IPS-NIHi7 (cell line): ENCODE results near the gene TAF1B.
"Not testable (repeated sequence)": the region's sequence is repeated elsewhere in the genome, so short reads cannot be mapped to it uniquely, and the experiment has no call there.

ENCODE experiments used
- DNase-seq: peaks from one replicate; pipeline ENCODE4 v3.0.0; 2012; ENCODE audit warnings: mixed read lengths; ENCODE audit errors: extremely low spot score

TAF1B gene

DNA sequence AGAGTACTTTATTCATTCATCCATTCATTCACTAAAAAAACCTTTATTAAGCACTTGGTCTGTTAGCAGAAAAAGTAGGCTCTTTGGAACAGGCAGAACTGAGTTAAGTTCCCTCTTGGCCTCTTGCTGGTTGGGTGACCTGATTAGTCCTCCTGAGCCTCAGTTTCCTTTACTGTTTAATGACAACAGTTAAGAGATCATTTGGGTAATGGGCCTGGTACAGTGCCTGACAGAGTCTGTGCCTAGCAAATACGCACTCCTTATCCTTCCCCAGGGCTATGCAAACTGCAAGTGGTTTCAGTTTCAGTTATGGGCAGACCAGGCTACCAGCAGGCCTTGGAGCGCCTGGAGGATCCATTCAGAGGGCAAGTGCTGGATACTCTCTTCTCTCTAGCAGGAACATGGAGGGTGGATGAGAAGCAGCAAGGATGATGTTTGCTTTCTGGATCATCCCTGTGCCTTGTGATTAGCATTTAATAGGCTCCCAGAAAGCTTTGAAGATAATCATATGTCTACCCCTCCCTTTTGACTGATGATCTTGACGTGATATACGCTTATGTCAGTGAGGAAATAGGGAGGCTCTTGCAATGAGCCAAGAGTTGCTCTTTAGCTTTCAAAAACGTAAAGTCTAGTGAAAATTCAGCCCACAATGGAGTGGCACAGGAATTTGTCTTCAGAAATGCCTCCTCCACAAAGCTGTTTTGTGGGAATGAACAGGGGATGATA lies 12.4 kb upstream of the TAF1B start:
- no peak for DNase-seq

DNA sequence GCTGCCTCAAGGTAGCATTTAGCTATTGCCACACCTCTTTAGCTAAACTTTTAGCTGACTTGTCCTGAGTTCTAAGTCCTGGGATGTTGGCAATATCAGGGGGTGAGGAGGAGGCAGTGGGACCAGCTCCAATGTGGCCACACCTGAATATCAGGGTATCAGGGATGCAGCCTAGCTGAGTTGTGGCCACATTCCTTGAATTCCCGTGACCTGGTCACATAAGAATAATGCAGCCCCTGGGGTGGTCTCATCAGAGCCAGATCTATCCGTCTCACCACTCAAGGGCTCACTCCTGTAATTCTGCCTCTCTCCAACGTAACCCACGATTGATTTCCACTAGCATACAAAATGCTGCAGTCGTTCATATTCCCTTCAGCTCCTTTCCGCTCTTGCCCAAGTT lies 11.6 kb upstream of the TAF1B start:
- DNase-seq, result no peak

DNA sequence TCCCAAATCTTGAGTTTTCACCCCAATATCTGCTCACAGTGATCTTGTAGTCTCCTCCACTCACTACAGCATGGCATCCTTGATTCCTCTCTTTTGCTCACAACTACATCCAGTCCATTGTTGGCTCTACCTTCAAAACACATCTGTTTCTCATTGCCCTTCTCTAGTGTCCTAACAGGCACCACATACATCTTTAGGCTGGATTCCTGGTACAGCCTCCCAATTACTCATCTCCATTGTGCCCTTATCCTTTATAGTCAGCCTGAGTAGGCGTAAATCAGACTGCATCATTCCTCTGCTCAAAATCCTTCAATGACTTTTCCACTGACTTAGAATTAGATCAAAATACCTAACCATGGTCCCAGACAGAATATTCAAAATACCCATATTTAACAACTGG lies 10.7 kb upstream of the TAF1B start:
- DNase-seq, result no peak

DNA sequence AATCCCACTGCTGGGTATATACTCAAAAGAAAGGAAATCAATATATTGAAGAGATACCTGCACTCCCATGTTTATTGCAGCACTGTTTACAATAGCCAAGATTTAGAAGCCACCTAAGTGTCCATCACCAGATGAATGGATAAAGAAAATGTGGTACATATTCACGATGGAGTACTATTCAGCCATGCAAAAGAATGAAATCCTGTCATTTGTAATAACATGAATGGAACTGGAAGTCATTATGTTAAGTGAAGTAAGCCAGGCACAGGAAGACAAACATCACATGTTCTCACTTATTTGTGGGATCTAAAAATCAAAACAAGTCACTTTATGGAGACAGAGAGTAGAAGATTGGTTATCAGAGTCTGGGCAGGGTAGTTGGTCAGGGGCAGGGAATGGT lies 8.2 kb upstream of the TAF1B start:
- not testable (repeated sequence) for DNase-seq

DNA sequence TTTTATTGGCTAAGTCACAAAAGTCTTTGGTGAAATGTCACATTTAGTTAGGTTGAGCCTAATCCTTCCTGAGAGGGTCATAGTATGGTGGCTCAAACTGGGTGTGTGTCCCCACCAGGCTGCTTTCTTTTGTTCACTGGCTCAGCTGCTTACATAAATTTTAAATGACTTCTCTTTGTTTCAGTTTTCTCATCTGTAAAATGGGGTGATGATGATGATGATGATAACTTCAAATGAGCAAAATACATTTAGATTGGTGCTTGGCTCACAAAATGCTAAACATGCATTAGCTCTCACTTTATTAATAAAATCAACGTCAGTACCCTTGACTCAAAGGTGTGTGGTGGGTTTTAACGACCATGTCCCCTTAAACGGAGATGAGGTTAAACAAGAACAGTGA lies 7.2 kb upstream of the TAF1B start:
- no peak for DNase-seq

DNA sequence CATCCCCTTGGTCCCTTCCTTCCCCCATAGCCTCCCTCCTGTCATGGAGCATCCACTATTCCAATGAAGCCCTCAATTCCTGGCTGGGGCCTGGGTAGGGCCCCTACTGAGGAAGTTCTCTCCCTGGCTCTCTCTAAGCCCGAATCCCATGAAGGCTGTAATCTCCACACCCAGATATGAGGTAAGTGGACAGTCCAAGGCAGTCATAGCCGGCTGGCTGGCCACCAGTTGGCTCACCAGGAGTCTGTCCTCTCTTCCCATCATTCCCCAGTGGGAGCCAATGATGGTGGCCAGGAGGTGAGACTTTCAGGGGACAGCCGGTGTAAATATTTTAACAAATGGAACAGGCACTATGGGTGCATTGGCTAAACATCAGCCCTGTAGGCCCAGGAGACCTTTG lies 6.8 kb upstream of the TAF1B start:
- DNase-seq, result no peak

DNA sequence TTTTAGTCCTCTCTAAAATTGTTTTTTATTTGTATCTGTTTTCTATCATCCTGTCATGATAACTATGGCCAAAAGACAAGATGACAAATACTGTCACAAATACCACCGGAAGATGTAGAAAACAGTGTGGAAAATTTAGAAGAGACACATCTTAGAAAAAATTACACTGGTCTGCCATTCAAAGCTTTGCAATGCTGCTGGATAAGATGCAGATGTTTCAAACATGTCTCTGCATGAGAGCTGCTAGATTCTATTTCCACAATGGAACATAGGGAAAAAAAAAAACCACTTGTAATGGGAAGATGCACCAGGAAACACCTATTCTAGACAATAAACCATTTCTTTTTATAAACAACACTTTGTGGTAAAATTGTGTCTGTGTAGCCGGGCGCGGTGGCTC lies 5.8 kb upstream of the TAF1B start:
- no peak for DNase-seq

DNA sequence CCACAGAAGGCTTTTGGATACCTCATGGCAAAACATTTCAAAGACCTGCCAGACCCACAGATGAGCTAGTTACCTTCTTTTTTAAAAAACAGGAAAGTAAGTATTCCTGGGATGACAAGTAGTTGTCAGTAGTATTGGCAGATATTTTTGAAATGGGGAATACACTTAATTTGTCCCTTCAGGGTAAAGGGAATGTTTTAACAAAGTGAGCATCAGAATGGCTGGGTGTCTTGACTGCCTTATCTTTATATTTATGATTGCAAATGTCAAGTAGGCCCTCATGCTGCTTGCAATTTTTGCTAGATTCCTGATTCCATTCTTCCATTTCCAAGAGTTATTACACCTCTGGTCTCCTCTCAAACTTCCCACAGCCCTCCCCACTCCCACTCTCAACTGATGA lies 4.9 kb upstream of the TAF1B start:
- no peak for DNase-seq

DNA sequence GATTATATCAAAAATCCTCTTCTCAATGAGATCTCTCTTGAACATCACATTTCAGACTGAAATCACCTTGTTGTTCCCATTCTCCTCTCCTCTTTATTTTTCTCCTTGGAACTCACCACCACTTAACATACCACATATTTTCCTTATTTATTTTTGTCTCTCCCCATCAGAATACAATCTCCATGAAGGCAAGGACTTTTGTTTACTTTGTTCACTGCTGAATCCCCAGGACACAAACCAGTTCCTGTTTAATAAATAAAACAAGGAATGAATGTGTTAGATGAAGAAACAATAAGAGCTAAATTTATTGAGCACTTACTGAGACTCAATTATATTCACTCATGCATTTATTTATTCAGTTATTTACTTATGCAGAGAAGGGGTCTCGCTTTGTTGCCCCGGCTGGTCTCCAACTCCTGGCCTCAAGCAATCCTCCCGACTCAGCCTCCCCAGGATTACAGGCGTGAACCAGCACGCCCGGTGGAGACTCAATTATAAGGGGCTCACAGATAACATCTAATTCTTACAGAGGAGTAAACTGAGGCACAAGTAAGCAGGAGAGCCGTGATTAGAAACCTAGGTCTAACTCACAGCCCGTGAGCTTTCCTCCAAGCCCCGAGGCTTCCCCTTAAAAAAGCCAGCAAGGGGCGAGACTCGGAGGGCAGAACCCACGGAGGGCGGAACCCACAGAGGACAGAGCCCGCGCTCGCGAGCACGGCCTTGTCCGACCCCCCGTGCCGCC lies 616 bp upstream of the TAF1B start:
- no peak for DNase-seq

DNA sequence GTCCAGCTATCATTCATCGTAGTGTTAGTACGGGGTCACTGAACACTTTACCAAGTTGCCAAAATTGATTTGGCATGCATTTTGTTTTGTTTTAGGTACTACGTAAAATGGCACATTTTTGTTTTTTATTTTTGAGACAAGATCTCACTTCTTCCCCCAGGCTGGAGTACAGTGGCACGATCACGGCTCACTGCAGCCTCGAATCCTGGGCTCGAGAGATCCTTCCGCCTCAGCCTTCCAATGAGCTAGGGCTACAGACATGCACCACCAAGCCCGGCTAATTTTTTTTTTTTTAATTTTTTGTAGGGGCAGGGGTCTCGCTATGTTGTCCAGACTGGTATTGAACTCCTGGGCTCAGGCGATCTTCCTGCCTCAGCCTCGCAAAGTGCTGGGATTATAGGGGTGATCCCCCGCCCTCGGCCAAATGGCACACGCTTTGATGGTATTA lies 786 bp downstream of the TAF1B start:
- no peak for DNase-seq

DNA sequence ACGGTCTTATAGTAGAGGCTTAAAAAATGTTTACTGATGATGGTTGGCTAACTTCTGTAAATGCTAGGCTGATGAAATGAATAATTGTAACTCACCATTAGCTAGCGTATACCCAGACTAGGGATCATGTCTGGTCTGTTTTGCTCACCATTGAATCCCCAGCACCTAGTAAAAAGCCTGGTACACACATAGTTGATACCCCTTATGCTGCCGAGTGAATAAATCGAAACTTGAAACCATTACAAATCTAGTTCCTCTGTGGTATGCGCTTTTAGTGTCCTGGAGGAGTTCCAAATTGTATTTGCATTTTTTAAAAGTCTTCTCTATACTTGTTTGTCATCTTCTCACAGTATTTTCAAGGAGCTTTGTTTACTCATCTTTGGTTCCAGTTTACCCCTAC lies 1.3 kb downstream of the TAF1B start:
- no peak for DNase-seq

DNA sequence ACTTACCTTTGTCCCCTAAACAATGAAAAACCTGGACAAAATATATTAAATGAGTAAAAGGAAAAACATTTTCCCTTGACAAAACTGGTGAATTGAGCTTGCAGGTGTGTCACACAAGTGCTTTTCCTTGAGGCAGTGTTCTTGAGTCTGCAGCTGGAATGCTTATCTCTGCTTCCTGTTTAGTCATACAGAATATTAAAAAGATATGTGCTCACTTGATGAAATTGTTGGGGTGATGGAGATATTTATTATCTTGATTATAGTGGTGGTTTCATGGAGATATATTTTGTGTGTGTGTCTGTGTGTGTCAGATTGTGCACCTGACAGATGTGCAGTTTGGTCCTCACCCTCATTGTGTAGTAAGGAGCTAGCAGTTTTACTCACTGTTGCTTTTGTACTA lies 3.3 kb downstream of the TAF1B start:
- no peak for DNase-seq

DNA sequence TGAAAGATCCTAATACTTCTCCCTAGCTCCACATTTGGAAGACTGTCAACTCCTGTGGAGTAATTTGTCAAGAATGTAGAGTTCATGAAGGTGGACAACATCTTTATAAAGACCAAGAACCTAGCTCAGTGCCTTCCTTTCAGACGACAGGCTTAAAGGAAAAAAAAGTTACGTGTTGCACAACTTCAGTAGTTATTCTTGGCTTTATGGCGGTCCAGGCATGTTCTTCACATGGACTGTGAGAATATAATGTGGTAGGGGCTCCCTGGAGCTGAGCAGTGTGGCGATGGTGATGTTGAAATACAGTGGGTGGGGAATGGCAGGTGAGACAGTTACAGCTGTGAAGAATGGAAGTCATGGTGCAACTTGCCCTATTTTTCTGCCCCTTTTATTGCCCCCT lies 3.9 kb downstream of the TAF1B start:
- DNase-seq, result no peak

DNA sequence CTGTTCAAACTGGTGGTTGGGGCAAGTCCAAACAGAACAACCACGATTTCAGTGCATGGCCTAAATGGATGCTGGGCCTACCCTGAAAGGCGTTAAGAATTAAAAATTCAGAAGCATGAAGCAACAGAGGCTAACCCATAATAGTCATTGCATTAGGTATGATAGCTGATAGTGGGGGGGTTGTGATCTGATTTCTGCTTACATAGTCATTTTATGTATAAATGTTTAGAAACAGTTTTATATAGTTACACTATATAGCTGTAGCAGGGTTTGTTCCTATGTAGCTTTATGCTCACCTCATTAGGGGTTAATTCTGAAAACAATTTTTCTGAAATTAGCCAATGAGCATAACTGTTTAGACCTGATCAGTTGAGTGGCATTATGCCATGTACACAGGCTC lies 9.6 kb downstream of the TAF1B start:
- DNase-seq, result no peak

DNA sequence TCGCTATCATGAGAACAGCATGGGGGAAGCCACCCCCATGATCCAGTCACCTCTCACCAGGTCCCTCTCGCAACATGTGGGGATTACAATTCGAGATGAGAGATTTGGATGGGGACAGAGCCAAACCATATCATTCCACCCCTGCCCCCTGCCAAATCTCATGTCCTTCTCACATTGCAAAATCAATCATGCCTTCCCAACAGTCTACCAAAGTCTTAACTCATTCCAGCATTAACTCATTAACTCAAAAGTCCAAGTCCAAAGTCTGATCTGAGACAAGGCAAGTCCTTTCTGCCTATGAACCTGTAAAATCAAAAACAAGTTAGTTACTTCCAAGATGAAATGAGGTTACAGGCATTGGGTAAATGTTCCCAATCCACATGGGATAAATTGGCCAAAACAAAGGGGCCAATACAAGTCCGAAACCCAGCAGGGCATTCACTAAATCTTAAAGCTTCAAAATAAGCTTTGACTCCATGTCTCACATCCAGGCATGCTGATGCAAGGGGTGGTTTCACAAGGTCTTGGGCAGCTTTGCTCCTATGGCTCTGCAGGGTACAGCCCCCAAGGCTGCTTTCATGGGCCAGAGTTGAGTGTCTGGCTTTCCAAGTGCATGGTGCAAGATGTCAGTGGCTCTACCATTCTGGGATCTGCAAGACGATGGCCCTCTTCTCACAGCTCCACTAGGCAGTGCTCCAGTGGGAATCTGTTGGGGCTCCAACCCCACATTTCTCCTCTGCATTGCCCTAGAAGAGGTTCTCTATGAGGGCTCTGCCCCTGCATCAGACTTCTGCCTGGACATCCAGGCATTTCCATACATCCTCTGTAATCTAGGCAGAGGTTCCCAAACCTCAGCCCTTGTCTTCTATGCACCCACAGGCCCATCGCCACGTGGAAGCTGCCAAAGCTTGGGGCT lies 14.8 kb downstream of the TAF1B start:
- DNase-seq, result no peak

DNA sequence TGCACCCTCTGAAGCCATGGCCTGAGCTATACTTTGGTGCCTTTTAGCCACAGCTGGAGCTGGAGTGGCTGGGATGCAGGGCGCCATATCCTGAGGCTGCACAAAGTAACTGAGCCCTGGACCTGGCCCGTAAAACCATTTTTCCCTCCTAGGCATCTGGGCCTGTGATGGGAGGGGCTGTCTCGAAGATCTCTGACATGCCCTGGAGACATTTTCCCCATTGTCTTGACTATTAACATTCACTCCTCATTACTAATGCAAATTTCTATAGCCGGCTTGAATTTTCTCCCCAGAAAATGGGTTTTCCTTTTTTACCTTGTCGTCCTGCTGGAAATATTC lies 15.4 kb downstream of the TAF1B start:
- DNase-seq, result no peak

DNA sequence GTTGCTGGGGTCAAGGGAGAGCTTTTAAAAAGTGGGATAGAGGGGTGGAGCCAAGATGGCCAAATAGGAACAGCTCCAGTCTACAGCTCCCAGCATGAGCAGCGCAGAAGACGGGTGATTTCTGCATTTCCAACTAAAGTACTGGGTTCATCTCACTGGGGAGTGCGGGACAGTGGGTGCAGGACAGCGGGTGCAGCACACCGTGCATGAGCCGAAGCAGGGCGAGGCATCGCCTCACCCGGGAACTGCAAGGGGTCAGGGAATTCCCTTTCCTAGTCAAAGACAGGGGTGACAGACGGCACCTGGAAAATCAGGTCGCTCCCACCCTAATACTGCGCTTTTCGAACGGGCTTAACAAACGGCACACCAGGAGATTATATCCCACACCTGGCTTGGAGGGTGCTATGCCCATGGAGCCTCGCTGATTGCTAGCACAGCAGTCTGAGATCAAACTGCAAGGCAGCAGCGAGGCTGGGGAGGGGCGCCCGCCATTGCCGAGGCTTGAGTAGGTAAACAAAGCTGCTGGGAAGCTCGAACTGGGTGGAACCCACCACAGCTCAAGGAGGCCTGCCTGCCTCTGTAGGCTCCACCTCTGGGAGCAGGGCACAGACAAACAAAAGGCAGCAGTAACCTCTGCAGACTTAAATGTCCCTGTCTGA lies 17.8 kb downstream of the TAF1B start:
- not testable (repeated sequence) for DNase-seq

DNA sequence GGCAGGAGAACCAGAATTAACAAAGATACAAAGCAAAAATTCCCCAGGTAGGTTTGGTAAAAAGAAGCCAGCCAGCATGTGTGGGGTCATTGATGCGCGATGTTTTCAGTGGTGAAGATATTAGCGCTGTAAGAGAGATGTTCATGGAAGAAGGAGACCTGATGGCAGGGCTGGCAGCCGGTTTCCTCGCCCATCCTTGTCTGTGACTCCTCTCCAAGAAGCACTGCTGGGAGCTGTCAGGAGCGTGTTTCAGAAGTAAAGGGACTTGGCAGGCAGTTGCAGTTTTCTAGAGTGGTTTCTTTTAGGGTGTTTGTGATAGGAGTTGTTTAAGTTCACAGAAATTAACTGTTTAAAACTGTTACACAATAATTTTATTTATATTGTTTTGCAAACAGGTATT lies 24.6 kb downstream of the TAF1B start:
- DNase-seq, result no peak

DNA sequence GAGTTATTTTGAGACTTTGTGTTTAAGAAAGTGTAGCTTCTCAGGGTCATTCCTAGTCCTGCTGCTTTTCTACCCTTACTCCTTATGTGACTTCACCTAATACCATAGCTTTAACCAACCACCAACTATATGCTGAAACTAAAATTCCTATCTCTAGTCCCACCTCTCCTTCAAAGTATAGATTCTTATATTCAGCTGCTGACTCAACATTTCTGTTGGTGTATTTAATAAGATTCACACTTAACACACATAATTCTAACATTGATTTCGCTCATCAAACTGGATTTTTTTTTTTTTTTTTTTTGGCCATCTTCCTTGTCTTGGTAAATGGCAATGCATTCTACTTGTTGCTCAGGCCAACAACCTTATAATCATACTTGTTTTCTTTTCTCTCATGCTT lies 30.1 kb downstream of the TAF1B start:
- DNase-seq, result no peak

DNA sequence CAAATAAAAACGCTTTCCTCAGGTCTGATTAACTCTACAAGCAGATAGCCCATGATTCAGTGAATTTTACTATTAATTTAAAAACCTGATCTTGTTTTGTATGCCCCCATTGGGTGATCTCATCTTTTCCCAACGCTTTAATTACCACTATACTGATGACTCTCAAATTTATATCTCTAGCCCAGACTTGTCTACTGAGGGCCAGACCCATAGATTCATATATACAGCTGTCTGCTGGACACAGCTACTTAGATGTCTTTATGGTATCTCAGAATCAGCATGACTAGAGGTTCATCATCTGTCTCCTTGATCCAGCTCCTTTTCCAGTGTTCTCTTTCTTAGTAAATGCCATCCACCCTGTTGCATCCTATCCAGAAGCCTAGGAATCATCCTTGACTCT lies 33.8 kb downstream of the TAF1B start:
- DNase-seq, result no peak

DNA sequence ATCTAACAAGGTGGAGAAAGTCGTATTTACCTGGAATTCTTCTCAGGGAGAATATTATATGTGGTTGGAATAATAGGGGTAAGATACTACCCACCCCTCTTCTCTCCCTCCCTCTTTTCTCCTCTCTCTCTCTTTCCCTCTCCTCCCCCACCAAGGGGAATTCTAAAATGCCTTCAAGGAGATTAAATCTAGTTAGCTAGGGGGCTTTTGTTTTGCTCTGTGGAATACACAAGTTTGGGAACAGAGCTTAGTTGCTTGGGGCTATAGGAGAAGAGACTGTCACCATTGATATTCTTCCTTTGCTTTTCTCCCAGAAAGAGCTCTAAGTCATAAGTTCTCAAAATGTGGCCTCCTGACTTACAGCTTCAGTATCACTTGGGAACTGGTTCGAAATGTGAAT lies 34.5 kb downstream of the TAF1B start:
- DNase-seq, result peak; percentile 17
